GM21515 (cell line): ENCODE data around the gene ORM1.

Experiments
- ATAC-seq: cut with Tn5 transposase; IDR thresholded peaks from one replicate; pipeline ENCODE4 v1.9.1; 2021; ENCODE audit not compliant: unreplicated experiment

The ORM1 gene

DNA sequence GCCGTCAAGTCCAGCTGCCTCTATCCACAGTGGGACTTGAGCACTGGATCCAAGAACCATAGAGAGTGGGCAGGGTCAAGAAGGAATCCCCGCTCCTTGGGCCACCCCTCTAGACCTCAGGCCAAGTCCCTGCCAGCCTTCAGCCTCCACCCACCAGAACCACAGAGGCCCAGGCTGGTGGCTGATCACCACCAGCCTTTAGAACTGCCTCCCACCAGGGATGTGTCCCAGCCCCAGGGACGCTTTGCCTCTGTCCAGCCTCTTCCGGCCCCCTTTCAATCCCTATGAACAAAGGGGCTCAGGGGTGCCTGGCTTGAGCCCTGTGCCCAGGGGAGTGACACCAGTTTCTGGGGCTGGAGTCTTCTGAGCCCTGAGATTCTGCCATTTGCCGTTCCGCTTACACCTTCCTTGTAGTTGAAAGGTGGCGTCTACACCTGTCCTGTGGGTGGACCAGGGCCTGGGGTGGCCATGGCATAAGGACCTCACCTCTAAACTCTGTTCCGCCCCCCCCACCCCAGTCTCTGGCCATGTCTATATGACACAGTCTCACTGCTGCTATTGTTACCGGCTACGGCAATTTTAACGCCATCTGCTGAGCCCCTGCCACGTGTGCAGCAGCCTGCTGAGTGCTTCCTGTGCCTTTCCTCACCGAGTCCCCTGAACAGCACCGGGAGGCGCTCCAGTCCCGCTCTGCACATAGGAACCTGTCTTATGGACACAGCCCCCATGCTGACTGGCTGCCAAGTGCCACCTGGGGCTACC lies 35.7 kb upstream of the ORM1 start:
- ATAC-seq: no peak

DNA sequence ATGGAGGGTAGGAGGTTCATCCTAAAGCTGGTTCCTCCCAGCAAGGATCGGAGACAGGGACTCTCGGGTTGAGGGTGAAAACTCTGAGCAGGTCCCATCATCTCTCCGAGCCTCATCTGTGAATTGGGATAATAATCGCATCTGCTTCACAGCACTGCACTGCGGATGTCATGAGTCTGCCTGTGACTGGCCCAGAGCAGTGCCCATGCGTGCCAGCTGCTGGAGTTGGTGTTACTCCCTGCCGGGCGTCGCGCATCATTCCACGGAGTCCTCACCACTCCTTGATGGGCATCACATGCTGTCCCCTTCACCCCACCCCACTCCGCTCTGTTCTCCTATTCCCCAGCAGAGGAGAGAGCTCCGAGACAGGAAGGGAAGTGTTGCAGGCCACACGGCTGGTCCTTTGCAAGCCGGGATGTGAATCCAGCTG lies 35.1 kb upstream of the ORM1 start:
- ATAC-seq: no peak

DNA sequence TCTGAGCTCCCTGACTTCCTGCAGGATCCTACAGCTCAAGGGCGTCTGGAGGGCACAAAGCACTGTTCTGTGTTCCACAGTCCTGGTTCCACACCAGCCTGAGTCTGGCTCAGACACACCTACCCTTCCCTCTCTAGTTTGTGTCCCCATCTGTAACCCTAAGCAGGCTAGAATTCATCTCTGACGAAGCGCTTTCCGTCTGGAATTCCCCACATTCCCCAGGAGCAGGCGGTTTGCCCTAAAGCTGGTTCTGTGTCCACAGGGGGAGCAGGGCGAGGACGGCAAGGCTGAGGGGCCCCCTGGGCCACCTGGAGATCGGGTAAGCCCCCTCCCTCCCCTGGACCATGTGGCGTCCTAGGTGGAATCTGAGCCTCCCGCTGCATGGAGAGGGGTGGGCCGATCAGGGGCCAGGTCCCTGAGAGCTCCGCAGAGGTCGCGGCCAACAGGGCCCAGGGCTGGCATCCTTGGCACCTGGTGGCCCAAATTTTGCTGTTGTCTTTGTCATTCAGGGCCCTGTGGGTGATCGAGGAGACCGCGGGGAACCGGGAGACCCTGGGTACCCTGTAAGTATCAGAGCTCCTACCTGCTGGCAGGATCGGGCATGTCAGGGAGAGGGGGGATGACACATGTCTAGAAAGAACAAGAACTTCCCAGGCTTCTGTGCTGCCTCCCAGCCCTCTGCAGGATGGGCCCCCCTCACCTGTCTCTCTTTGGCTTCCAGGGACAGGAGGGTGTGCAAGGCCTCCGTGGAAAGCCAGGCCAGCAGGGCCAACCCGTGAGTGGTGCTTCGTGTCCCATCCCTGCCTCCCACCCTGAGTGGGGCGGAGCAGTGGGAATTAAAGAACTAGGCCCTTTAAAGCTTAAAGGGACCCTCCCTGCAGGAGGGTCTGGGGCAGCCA lies 34.5 kb upstream of the ORM1 start:
- ATAC-seq: no peak

DNA sequence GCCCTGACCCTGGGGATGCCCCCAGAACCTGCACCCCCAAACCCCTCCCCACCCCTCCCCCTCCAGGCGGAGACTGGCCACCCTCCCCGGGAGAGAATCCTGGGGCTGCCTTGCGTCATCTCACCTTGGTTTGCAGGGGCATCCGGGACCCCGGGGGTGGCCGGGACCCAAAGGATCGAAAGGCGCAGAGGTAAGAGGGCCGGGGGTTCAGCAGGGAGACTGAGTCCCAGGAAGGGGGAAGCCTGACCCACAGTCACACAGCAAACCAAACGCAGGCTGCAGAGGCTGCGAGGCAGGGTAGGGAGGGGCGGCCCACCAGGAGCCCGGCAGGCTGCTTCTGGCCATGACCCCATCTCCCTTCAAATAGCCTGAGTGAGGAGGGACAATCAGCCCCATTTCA lies 33.8 kb upstream of the ORM1 start:
- no peak for ATAC-seq

DNA sequence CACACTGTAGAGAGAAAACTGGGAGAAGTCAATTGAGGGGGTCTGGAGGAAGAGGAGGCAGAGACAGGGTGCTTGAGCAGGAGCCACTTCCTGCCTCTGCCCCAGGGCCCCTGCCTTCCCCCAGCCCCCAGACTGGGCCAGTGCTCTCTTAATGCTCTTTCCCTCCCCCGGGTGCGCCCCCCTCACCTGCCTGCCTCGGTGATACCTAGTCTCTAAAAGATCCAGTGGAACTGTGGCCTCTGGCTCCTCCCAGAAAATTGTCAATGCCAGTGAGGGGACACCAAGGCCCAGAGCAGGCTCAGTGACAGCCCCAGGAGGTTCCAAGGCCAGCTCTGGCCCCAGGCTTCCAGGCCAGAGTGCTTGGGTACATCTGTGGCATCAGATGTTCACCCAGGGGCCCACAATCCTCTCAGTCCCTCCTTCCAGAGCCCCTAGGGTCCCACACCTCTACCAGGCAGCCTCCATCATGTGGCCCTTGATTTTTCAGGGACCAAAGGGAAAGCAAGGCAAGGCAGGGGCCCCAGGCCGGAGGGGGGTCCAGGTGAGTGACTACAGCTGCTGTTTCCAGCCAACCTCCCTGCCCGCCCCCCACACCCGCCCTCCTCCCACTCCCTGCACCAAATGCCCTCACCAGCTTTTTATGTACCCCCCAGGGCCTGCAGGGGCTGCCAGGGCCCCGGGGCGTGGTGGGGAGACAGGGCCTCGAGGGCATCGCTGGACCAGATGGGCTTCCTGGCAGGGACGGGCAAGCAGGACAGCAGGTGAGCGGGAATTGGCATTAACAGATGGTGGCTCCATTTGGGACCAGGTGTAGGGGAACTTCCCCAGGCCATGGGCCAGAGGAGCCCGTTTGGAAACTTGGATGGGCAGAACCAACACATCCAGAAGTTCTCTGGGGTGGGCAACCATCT lies 33.1 kb upstream of the ORM1 start:
- no peak for ATAC-seq

DNA sequence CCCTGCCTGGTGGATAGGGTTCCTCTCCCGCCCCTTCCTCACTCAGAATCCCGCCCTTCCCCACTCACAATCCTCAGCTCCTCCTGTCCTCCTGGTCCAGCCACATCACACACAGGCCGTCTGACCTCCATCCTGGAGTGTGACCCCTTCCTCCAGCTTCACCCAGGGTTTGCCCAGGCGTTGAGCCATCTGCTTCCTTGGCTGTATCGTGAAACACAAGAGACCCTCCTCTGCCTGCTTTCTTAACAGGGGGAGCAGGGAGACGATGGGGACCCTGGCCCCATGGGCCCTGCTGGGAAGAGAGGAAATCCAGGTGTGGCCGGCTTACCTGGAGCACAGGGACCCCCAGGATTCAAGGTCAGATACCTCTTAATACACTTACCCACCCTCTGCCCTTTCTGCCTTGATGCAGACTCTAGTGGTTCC lies 32.3 kb upstream of the ORM1 start:
- ATAC-seq: no peak

DNA sequence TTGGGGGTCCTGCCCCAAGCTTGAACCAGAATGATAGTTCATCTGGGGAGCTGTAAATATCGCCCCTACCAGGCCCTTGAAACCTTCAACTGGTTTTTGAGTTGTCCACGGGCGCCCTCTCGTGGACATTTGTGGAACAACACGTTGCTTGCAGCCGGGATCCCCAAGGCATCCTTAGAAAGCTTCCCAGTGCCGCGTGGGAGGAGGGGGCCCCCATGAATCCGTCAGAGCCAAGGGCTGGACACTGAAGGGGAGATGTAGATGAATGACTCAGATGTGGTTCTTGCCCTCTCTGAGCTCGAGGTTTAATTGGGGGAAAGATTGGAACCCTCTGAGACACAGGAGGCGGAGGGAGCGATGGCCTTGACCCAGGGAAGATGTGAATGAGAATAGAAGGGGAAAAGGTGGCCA lies 31.8 kb upstream of the ORM1 start:
- ATAC-seq: no peak

DNA sequence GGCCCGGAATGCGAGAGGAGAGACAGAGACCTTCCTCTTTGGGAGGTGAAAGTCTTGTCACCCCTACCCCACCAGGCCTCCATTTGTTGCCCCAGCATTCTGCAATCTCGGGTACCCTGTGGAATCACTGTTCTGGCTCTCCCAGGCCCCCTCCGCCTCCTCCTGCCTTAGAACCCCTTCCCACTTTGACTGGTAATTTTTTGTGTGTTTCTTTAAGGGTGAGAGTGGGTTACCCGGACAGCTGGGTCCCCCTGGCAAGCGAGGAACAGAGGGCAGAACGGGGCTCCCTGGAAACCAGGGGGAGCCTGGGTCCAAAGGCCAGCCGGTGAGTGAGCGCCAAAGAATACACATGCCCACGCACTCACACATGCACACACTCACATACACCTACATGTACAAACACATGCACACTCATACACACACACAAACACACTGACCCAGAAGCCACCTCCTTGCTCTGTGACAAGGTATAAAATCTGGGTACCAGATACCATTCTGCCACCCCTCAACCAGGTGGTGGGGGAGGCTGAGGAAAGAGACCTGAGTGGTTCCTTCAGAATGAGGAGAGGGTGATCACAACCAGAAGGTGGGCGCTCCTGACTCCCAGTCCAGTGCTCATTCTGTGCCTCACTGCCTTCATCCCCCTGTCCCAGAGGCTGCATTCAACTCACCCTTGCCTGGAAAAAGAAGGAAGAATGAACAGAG lies 30.9 kb upstream of the ORM1 start:
- no peak for ATAC-seq

DNA sequence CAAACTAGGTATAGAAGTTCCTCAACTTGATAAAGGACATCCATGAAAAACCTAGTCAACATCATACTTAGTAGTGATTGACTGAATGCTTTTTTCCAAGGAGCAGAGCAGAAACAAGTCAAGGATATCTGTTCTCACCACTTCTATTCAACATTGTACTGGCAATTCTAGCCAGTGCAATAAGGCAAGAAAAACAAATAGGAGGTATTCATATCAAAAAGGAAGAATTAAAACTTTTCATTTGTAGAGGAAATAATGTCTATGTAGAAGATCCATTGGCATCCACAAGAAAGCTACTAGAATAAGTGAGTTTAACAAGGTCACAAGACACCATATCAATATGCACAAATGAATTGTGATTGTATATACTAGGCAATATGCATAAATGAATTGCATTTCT lies 28.2 kb upstream of the ORM1 start:
- no peak for ATAC-seq

DNA sequence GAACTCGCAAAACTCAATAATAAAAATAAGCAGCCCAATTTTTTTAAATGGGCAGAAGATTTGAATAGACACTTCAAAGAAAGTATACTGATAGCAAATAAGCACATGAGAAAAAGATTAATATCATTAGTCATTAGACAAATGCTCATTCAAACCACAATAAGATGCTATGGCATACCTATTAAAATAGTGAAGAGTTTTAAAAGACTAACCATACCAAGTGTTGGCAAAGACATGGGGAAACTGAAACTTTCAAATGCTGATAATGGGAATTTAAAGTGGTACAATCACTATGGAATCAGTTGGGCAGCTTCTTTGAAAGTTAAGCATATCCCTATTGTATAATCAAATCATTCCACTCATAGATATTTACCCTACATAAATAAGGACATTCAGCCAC lies 26.6 kb upstream of the ORM1 start:
- no peak for ATAC-seq

DNA sequence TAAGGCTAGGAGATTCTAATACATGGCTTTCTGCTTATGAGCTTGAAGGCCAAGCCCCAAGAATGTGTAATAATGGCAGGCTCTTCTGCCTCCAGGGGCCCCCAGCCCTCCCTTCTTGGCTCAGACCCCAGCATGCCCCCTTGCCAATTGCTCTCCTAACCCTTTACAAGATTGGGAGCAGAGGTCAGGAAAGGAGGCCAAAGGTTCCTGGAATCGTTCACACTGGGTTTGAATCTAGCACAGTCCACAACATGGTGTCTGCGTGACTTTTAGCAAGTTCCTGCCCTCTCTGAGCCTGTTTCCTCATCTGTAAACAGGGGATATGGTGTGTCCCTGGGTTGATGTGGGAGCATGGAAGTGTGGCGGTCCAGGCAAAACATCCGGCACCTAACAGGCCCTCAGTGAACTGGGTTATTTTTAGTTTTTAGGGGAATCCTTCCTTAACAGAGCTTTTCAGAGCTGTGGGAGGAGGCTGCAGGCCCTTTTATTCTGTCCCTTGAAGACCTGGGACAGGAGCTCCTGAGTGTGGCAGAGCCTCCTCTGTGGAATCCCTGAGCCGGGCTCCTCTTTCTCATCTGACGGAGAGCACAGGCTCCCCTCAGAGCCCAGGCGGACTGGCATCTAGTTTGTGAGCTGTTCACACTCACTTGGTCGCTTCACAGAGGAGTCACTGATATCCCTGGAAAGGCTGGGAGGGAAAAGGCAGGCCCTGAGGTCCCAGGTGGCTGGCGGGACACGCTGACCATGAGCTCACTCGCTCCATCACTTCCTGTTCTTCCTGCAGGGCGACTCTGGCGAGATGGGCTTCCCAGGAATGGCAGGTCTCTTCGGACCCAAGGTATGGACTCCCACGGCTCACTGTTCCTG lies 23.4 kb upstream of the ORM1 start:
- no peak for ATAC-seq

DNA sequence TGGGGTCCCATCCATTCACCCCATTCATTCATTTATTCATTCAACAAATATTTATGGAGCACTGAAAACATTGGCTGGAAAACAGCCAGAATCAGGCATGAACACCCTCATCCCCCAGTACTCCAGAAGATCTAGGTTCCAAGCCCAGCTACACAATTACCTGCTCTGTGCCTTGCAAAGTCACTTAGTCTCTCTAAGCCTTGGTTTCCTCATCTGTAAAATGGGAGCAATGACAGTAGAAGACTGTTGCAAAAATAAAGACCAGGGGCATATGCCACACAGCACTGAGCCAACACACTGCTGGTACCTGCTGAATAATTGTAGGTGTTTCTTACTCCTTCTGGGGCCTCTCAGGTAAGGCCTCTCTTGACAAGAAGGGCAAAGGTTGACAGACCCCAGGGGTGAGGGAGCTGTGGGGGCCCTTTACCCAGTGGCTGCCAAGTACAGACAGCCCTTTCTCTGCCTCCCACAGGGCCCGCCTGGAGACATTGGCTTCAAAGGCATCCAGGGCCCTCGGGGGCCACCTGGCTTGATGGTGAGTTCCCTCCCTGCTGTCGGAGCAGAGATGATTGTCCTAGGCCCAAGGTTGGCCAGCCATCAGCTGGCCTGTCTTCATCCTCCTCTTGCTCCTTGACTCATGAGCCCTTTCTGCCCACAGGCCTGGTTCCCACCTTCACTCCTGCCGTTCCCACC lies 22.6 kb upstream of the ORM1 start:
- no peak for ATAC-seq

DNA sequence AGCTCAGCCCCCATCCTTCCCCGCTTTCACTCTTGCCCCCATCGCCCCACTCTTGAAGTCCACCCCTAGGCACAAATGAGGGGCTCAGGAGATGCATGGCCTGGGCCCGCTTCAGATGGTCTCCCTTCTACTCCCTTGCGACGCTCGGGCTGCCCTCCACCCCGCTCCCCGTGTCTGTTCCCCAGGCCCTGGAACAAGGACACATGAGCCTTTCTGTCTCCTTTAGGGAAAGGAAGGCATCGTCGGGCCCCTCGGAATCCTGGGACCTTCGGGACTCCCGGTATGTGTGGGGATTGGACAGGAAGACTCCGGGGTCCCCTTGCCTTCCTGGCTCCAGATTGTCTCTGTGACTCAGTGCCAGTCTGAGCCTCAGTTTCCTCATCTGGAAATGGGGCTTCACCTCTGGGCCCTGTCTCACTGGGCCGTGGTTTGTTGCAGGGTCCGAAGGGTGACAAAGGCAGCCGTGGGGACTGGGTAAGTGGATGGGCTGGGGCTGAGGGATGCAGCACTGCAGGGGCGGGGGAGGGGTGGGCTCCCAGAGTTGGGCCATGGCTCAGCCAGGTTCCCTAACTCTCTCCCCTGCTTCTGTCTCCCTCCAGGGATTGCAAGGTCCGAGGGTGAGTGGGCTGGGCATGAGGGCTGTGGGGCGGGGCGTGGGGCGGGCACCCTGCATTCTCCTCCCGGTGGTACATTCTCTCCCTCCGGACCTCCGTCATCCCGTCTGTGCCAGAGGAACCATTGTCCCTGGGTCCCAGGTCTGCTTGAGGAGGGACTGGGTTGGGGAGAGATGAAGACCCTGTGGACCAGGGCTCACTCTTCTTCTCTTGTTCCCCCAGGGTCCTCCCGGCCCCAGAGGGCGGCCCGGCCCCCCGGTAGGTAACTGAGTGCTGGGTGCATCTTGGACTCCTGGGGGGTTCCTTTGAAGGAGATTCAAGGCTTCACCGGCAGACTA lies 21.8 kb upstream of the ORM1 start:
- ATAC-seq: no peak

DNA sequence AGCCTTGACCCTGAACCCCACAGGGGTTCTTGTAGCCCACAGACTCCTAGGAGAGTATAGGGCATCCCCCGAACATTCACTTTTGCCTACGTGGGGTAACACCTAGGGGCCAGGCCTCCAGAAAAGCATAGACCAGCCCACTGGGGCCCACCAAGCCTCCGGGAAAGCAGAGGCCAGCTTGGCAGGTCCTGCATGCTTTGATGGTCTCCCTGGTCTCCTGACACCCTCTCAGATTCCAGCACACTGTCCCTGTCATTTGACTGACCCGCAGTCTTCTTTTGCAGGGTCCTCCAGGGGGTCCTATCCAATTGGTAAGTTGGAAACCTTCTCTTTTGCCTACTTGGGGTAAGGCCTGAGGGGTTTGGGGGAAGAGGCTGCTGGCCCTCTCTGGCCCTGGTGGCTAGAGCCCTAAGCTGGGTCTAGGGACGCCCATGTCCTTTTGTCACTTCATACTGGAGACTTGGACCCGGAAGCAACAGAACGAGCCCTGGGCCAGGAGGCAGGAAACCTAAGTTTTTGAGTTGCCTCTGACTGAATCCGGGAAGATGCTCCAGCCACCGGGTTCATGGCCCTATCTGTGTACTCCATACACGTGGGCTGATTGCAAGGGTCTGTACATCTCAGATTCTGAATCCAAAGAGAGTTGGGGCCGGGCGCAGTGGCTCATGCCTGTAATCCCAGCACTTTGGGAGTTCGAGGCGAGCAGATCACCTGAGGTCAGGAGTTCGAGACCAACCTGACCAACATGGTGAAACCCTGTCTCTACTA lies 20.9 kb upstream of the ORM1 start:
- no peak for ATAC-seq

DNA sequence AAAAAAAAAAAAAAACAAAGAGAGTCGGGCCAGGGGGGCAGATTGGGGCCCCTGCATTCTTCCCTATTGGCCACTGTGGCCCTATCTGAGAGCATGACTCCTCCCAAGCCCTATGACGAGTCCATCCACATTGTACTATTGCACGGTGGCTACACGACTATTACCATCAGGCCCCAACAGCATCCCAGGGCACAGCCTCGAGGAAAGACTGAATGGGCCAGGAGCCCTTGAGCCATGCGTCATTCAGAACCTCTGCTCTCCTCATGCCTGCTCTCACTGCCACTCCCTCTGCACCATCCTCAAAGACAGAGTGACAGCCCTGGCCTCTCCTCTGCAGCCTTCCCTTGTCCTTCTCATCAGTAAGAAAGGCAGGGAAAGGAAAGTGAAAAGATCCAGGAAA lies 20.2 kb upstream of the ORM1 start:
- ATAC-seq: no peak

DNA sequence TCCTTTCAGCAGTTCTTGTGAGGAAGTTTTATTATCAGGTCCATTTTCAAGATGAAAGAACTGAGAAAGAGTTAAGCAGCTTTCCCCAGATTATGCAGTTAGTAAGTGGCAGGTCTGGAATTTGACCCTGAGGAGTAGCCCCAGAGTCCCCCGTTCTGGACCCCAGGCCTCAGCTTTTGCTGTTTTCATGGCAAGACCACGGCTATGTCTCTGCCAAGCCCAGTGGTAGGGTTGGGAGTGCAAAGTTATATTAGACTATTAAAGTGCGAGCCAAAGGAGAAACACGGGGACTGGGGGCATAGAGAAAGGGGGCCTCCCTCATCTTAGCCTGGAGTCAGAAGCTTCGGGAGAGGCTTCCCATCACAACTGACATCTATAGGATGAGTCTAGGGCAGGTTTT lies 19.3 kb upstream of the ORM1 start:
- ATAC-seq: no peak

DNA sequence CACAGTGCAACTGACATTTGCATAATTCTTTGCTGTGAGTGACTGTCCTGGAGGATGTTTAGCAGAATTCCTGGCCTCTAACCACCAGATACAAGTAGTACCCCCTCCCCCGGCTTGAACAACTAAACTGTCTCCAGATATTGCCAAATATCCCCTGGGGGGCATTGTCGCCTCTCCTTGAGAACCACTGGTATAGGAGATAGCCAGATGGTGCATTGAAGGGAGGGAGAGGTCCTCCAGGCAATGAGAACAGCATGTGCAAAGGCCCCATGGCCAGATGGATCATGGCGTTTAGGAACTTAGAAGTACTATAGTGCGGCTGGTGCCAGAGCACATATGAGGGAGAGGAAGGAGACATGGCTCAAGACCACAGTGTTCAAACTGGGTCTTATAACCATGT lies 18.9 kb upstream of the ORM1 start:
- no peak for ATAC-seq
